Gastroesophageal sphincter (tissue), 3 donors: ENCODE data around the gene TMEM150B.

Experiments
- CTCF ChIP-seq, 4 experiments: fragments of 200-600 bp in 2 of 4; fragments of 450-650 bp in 2 of 4; sonication (generic) in 1 of 4; IDR thresholded peaks; one replicate each; pipeline ENCODE4 v1.5.1; 2017 to 2019; ENCODE audit warnings: antibody characterized with exemption in 4 of 4, mild to moderate bottlenecking in 2 of 4, moderate library complexity in 2 of 4
- POLR2A ChIP-seq, 2 donors: fragments of 450-650 bp; IDR thresholded peaks; one replicate each; pipeline ENCODE4 v1.6.1; 2017; ENCODE audit warnings: antibody characterized with exemption in 2 of 2, mild to moderate bottlenecking in 2 of 2, moderate library complexity in 1 of 2
- POLR2AphosphoS5 ChIP-seq: sonication (generic); formaldehyde crosslinking; IDR thresholded peaks from one replicate; pipeline ENCODE4 v1.6.1; 2017; ENCODE audit warnings: antibody characterized with exemption

DNA sequence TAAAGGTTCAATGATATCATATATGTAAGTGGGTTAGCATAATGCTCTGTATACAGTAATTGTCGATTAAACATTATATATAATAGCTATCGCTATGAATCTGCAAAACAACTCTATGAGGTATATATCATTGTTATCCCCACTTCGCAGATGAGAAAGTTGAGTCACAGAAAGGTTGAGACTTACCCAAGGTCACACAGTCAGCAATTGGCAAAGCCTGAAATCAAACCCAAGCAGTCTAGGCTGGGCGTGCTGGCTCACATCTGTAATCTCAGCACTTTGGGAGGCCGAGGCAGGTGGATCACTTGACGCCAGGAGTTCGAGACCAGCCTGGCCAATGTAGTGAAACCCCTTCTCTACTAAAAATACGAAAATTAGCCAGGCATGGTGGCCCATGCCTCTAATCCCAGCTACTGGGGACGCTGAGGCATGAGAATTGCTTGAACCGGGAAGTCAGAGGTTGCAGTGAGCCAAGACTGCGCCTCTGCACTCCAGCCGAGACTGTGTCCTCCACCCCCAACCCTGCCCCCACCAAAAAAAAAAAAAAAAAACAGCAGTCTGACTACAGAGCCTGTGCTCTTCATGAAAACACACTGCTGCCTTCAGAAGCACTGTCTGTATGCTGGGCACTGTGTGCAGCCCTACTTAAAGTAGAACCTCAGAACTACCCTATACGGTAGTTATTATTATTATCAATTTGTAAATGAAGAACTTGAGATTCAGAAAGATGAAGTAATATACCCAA lies 46.6 kb downstream of the TMEM150B start:
- TF ChIP-seq CTCF (IDR thresholded peaks at IDR 0.05), result no peak
- no peak for TF ChIP-seq POLR2AphosphoS5
- no peak for TF ChIP-seq POLR2A (IDR thresholded peaks at IDR 0.05)
